ENCODE results near the gene ZNF213.

The ZNF213 gene

DNA sequence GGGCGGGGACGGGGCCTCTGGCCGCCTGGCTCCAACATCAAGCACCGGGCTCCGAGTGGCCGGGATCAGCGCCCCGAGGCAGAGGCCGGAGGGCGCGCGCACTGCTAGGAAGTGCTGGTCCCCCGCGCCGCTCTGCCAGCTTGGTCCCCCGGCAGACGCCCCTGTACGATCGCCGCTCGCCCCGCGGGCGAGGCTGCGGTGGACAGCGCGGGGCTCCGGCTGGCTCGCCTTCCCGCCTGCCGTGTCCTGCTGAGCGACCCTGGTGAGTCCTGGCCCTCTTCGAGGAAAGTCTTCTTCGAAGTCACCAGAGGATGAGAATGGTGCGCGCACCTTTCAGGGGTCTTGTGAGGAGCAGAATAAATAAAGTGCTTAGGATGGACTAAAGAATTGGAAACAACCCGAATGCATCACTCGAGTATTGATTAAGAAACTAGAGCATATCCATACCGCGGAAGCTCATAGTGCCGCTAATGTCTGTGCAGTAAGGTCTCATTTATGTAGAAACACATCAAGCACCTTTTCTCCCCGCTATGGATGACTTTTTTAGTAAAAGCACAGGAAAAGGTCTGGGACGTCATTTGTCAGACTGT lies 392 bp downstream of the ZNF213 start:
- Histone ChIP-seq H3K27me3 (ENCODE audit: insufficient read depth, low read length) (no peaks in the 10 kb centered on the region), H3K27ac (ENCODE audit: low read depth, low read length, poor library complexity, severe bottlenecking) (no peak overlapping the region), H3K9me2 (ENCODE audit: low read depth, low read length) (no peaks in the 10 kb centered on the region), H3K79me2 (ENCODE audit: insufficient read depth, low read length) (peaks cover 14% of the 10 kb centered on the region), H3F3A (ENCODE audit: insufficient read depth, low read length) (peaks cover 1% of the 10 kb centered on the region; the same call in 1 of the 2 replicates), H3K36me3 (ENCODE audit: insufficient read depth, low read length) (peaks cover 10% of the 10 kb centered on the region; the same call in 1 of the 2 replicates), H4K20me1 (ENCODE audit: insufficient read depth, low read length) (no peaks in the 10 kb centered on the region), H3K9ac (ENCODE audit: low read length) (peak overlapping the region; percentile 88), H3K4me3 (ENCODE audit: low read depth, low read length, poor library complexity, severe bottlenecking) (peak overlapping the region; percentile 92), H3K9me3 (ENCODE audit: low read length) (no peaks in the 10 kb centered on the region), H3K4me1 (ENCODE audit: insufficient read depth, low read length, severe bottlenecking) (peaks cover 19% of the 10 kb centered on the region), H3K4me2 (ENCODE audit: low read length) (peak overlapping the region; percentile 96), H2AFZ (ENCODE audit: low read length) (peak overlapping the region; percentile 21; the same call in 1 of the 2 replicates)
- no peak for TF ChIP-seq EZH2 (IDR thresholded peaks at IDR 0.05; ENCODE audit: borderline replicate concordance, low read length)
- TF ChIP-seq, protein P1, sequence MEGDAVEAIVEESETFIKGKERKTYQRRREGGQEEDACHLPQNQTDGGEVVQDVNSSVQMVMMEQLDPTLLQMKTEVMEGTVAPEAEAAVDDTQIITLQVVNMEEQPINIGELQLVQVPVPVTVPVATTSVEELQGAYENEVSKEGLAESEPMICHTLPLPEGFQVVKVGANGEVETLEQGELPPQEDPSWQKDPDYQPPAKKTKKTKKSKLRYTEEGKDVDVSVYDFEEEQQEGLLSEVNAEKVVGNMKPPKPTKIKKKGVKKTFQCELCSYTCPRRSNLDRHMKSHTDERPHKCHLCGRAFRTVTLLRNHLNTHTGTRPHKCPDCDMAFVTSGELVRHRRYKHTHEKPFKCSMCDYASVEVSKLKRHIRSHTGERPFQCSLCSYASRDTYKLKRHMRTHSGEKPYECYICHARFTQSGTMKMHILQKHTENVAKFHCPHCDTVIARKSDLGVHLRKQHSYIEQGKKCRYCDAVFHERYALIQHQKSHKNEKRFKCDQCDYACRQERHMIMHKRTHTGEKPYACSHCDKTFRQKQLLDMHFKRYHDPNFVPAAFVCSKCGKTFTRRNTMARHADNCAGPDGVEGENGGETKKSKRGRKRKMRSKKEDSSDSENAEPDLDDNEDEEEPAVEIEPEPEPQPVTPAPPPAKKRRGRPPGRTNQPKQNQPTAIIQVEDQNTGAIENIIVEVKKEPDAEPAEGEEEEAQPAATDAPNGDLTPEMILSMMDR (IDR thresholded peaks at IDR 0.05; ENCODE audit: low read length): no peak

DNA sequence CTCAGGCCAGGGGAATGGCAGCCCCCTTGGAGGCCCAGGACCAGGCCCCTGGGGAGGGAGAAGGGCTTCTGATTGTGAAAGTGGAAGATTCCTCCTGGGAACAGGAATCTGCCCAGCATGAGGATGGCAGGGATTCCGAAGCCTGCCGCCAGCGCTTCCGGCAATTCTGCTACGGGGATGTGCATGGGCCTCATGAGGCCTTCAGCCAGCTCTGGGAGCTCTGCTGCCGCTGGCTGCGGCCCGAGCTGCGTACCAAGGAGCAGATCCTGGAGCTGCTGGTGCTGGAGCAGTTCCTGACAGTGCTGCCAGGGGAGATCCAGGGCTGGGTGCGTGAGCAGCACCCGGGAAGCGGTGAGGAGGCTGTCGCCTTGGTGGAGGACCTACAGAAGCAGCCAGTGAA lies 2.4 kb downstream of the ZNF213 start:
- Histone ChIP-seq H3K9ac (ENCODE audit: low read length) (no peak overlapping the region), H3K9me3 (ENCODE audit: low read length) (no peaks in the 10 kb centered on the region), H4K20me1 (ENCODE audit: insufficient read depth, low read length) (no peaks in the 10 kb centered on the region), H3K27ac (ENCODE audit: low read depth, low read length, poor library complexity, severe bottlenecking) (no peak overlapping the region), H3F3A (ENCODE audit: insufficient read depth, low read length) (no peaks in the 10 kb centered on the region), H3K79me2 (ENCODE audit: insufficient read depth, low read length) (peaks cover 14% of the 10 kb centered on the region), H3K4me2 (ENCODE audit: low read length) (no peak overlapping the region), H3K4me1 (ENCODE audit: insufficient read depth, low read length, severe bottlenecking) (peaks cover 19% of the 10 kb centered on the region), H3K27me3 (ENCODE audit: insufficient read depth, low read length) (no peaks in the 10 kb centered on the region), H2AFZ (ENCODE audit: low read length) (no peak overlapping the region), H3K9me2 (ENCODE audit: low read depth, low read length) (no peaks in the 10 kb centered on the region), H3K36me3 (ENCODE audit: insufficient read depth, low read length) (peaks cover 14% of the 10 kb centered on the region), H3K4me3 (ENCODE audit: low read depth, low read length, poor library complexity, severe bottlenecking) (no peak overlapping the region)
- no peak for TF ChIP-seq EZH2 (IDR thresholded peaks at IDR 0.05; ENCODE audit: borderline replicate concordance, low read length)

DNA sequence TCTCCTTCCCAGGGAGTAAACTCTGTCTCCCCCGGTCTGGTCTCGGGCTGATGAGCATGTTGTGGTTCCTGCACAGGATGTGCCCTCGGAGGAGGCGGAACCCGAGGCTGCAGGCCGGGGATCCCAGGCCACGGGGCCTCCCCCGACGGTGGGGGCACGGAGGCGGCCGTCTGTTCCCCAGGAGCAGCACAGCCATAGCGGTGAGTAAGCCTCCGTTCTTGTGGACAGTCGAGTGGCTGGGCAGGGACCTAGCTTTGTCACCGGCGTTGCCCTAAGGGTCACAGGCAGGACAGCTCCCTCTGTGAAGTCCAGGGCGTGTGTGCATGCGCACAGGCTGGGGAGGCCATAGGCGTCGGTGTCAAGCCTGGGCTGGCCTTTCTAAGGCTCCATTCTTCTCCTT lies 3.5 kb downstream of the ZNF213 start:
- Histone ChIP-seq H3K27me3 (ENCODE audit: insufficient read depth, low read length) (no peaks in the 10 kb centered on the region), H3K9me3 (ENCODE audit: low read length) (no peaks in the 10 kb centered on the region), H3K79me2 (ENCODE audit: insufficient read depth, low read length) (peaks cover 11% of the 10 kb centered on the region), H3K9me2 (ENCODE audit: low read depth, low read length) (no peaks in the 10 kb centered on the region), H3K4me1 (ENCODE audit: insufficient read depth, low read length, severe bottlenecking) (peaks cover 15% of the 10 kb centered on the region), H3F3A (ENCODE audit: insufficient read depth, low read length) (no peaks in the 10 kb centered on the region), H3K27ac (ENCODE audit: low read depth, low read length, poor library complexity, severe bottlenecking) (no peak overlapping the region), H4K20me1 (ENCODE audit: insufficient read depth, low read length) (no peaks in the 10 kb centered on the region), H3K9ac (ENCODE audit: low read length) (no peak overlapping the region), H3K36me3 (ENCODE audit: insufficient read depth, low read length) (peaks cover 17% of the 10 kb centered on the region), H2AFZ (ENCODE audit: low read length) (no peak overlapping the region), H3K4me2 (ENCODE audit: low read length) (no peak overlapping the region), H3K4me3 (ENCODE audit: low read depth, low read length, poor library complexity, severe bottlenecking) (no peak overlapping the region)
- TF ChIP-seq, protein P1 (IDR thresholded peaks at IDR 0.05; ENCODE audit: low read length): no peak
- TF ChIP-seq EZH2 (IDR thresholded peaks at IDR 0.05; ENCODE audit: borderline replicate concordance, low read length): no peak

Measured in OCI-LY1 (cell line).